MM.1S (cell line): ENCODE results near the gene GPD1.
"Not testable (repeated sequence)": the region's sequence is repeated elsewhere in the genome, so short reads cannot be mapped to it uniquely, and the experiment has no call there.

ENCODE experiments used
- DNase-seq: peaks from one replicate; pipeline ENCODE4 v3.0.0-alpha.2; 2015
- H2AFZ ChIP-seq: fragments of 300-600 bp; sonication (generic); 2 replicates; pipeline ENCODE4 v1.6.0; 2016; ENCODE audit warnings: antibody characterized with exemption, low read length
- H3F3A ChIP-seq: fragments of 300-600 bp; sonication (generic); 2 replicates; pipeline ENCODE4 v1.6.1; 2016; ENCODE audit warnings: mild to moderate bottlenecking, antibody characterized with exemption, low read length, moderate library complexity, mixed read lengths; ENCODE audit not compliant: insufficient read depth
- H3K27ac ChIP-seq: fragments of 300-600 bp; sonication (generic); 2 replicates; pipeline ENCODE4 v1.5.1; 2016; ENCODE audit warnings: mild to moderate bottlenecking, low read length
- H3K27me3 ChIP-seq: fragments of 300-600 bp; sonication (generic); replicated peaks from 2 replicates; pipeline ENCODE4 v1.6.0; 2016; ENCODE audit warnings: low read length; ENCODE audit not compliant: insufficient read depth
- H3K36me3 ChIP-seq: fragments of 300-600 bp; sonication (generic); replicated peaks from 2 replicates; pipeline ENCODE4 v1.6.1; 2016; ENCODE audit warnings: mild to moderate bottlenecking, low read length, mixed read lengths; ENCODE audit not compliant: insufficient read depth
- H3K4me1 ChIP-seq: fragments of 300-600 bp; sonication (generic); 2 replicates; pipeline ENCODE4 v1.6.1; 2016; ENCODE audit warnings: low read length, mixed read lengths
- H3K4me2 ChIP-seq: fragments of 300-600 bp; sonication (generic); 2 replicates; pipeline ENCODE4 v1.6.0; 2016; ENCODE audit warnings: low read depth, low read length
- H3K4me3 ChIP-seq: fragments of 300-600 bp; sonication (generic); 2 replicates; pipeline ENCODE4 v1.5.1; 2016; ENCODE audit warnings: low read length, mixed read lengths
- H3K79me2 ChIP-seq: fragments of 300-600 bp; sonication (generic); 2 replicates; pipeline ENCODE4 v1.6.1; 2016; ENCODE audit warnings: mixed run types, low read length, mixed read lengths
- H3K9ac ChIP-seq: fragments of 300-600 bp; sonication (generic); 2 replicates; pipeline ENCODE4 v1.6.1; 2016; ENCODE audit warnings: low read length, mixed read lengths
- H3K9me2 ChIP-seq: fragments of 300-600 bp; sonication (generic); replicated peaks from 2 replicates; pipeline ENCODE4 v1.6.1; 2016; ENCODE audit warnings: mild to moderate bottlenecking, low read length, mixed read lengths; ENCODE audit not compliant: insufficient read depth
- H3K9me3 ChIP-seq: fragments of 300-600 bp; sonication (generic); replicated peaks from 2 replicates; pipeline ENCODE4 v1.6.1; 2016; ENCODE audit warnings: mild to moderate bottlenecking, low read length, mixed read lengths; ENCODE audit not compliant: insufficient read depth
- H4K20me1 ChIP-seq: fragments of 300-600 bp; sonication (generic); 2 replicates; pipeline ENCODE4 v1.6.1; 2016; ENCODE audit warnings: mild to moderate bottlenecking, low read length, moderate library complexity, mixed read lengths; ENCODE audit not compliant: insufficient read depth
- CTCF ChIP-seq: fragments of 300-600 bp; sonication (generic); IDR thresholded peaks from 2 replicates; pipeline ENCODE4 v1.5.1; 2016; ENCODE audit warnings: antibody characterized with exemption, low read length, mixed read lengths
- EZH2 ChIP-seq: fragments of 300-600 bp; sonication (generic); optimal IDR thresholded peaks from 2 replicates; pipeline ENCODE3; 2017; ENCODE audit warnings: low read depth, mild to moderate bottlenecking, antibody characterized with exemption, low read length, mixed read lengths
- EZH2phosphoT487 ChIP-seq: fragments of 300-600 bp; sonication (generic); IDR thresholded peaks from 2 replicates; pipeline ENCODE4 v1.6.1; 2018; ENCODE audit warnings: antibody characterized with exemption, low read length

The GPD1 gene

GRCh38 chr12:50149311-50149710 is 45.5 kb downstream of the GPD1 start:
- H3K27me3 ChIP-seq = no peaks in the 10 kb centered on the region
- no peaks in the 10 kb centered on the region for H3F3A ChIP-seq
- H3K79me2 ChIP-seq = no peaks in the 10 kb centered on the region
- H4K20me1 ChIP-seq = no peaks in the 10 kb centered on the region
- no peak for TF ChIP-seq EZH2phosphoT487
- no peak for TF ChIP-seq CTCF
- TF ChIP-seq EZH2 = no peak
- H2AFZ ChIP-seq = no peak overlapping the region
- no peaks in the 10 kb centered on the region for H3K9me2 ChIP-seq
- H3K27ac ChIP-seq = no peak overlapping the region
- no peaks in the 10 kb centered on the region for H3K4me1 ChIP-seq
- no peak for DNase-seq
- H3K9ac ChIP-seq = no peak overlapping the region
- no peaks in the 10 kb centered on the region for H3K36me3 ChIP-seq
- H3K4me2 ChIP-seq = no peak overlapping the region
- H3K9me3 ChIP-seq = no peaks in the 10 kb centered on the region
- no peak overlapping the region for H3K4me3 ChIP-seq

DNA sequence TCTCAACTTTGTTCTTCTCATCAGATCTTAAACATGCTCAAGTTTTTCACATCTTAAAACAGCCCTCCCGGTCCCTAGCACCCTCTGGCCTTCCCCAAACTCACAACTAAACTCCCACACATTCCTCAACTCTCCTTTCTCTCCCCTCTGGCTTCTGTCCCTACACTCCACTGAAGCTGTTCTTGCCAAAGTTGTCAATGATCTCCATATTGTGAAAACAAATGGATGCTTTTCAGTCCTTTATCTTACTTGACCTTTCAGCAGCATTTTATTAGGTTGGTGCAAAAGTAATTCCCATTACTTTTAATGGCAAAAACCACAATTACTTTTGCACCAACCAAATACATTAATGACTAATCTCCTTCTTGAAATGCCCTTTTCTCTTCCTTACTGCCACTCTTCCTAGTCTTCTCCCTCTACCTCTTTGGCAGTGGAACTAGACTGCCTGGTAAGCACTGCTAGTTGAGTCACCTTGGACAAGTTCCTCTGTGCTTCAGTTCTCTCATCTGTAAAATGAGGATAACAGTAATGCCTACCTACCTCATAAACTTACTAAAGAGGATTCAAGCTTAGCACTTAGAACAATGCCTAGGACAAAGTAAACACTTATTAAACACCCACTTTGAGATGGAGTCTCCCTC is 47.4 kb downstream of the GPD1 start:
- no peaks in the 10 kb centered on the region for H3K9me3 ChIP-seq
- no peaks in the 10 kb centered on the region for H3K79me2 ChIP-seq
- no peak overlapping the region for H2AFZ ChIP-seq
- no peaks in the 10 kb centered on the region for H3K9me2 ChIP-seq
- no peaks in the 10 kb centered on the region for H3F3A ChIP-seq
- no peaks in the 10 kb centered on the region for H3K36me3 ChIP-seq
- H3K27me3 ChIP-seq = no peaks in the 10 kb centered on the region
- no peak for DNase-seq
- no peak overlapping the region for H3K27ac ChIP-seq
- H3K4me2 ChIP-seq = no peak overlapping the region
- TF ChIP-seq CTCF (no peak), EZH2 (no peak), EZH2phosphoT487 (no peak)
- H3K4me1 ChIP-seq = no peaks in the 10 kb centered on the region
- H3K4me3 ChIP-seq = no peak overlapping the region
- no peak overlapping the region for H3K9ac ChIP-seq
- H4K20me1 ChIP-seq = no peaks in the 10 kb centered on the region

DNA sequence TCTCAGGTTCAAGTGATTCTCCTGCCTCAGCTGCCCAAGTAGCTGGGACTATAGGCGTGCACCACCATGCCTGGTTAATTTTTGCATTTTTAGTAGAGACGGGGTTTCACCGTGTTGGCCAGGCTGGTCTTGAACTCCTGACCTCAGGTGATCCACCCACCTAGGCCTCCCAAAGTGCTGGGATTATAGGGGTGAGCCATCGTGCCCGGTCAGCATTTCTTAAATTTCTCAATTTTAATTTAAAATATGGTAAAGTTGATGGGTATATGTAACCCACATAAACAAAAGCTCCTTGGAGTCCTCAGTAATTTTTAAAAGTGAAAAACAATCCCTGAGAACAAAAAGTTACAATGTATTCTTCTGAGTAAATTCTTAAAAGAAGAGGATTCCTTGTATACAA is 51.1 kb downstream of the GPD1 start:
- H3K79me2 ChIP-seq, H3K4me3 ChIP-seq, DNase-seq, H3K27me3 ChIP-seq, H2AFZ ChIP-seq, H3K36me3 ChIP-seq, H3K4me2 ChIP-seq, H4K20me1 ChIP-seq, H3F3A ChIP-seq, H3K27ac ChIP-seq, H3K9ac ChIP-seq, H3K4me1 ChIP-seq, H3K9me2 ChIP-seq, H3K9me3 ChIP-seq: not testable (repeated sequence)

DNA sequence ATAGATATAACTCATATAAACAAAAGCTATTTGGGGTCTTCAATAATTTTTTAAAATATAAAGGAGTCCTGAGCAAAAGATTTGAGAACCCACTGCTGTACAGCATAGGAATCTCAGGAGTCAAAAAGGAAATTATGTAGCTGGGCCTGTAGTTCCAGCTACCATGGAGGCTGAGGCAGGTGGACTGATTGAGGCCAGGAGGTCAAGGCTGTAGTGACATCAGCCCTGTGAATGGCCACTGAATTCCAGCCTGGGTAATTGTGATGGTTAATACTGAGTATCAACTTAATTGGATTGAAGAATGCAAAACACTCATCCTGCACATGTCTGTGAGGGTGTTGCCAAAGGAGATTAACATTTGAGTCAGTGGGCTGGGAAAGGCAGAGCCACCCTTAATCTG is 52.8 kb downstream of the GPD1 start:
- Histone ChIP-seq H3K27ac (no peak overlapping the region), H3K4me3 (no peak overlapping the region), H3F3A (0 out of 2 replicates have a peak, but pooled peaks cover 3% of the 10 kb centered on the region), H3K79me2 (no peaks in the 10 kb centered on the region), H3K4me1 (no peaks in the 10 kb centered on the region), H3K9ac (no peak overlapping the region), H3K4me2 (no peak overlapping the region), H4K20me1 (no peaks in the 10 kb centered on the region), H3K36me3 (no peaks in the 10 kb centered on the region), H2AFZ (no peak overlapping the region), H3K27me3 (no peaks in the 10 kb centered on the region), H3K9me2 (no peaks in the 10 kb centered on the region), H3K9me3 (no peaks in the 10 kb centered on the region)
- no peak for DNase-seq
- TF ChIP-seq EZH2 (no peak), CTCF (no peak), EZH2phosphoT487 (no peak)
